AML-193 (cell line): ENCODE results near the gene LRCH1.
"Not testable (repeated sequence)": the region's sequence is repeated elsewhere in the genome, so short reads cannot be mapped to it uniquely, and the experiment has no call there.

Experiments
- DNase-seq, 2 experiments: peaks; one replicate each; lab custom pipeline; 2025; lab: John Stamatoyannopoulos, UW

LRCH1 gene

GRCh38 chr13:46753137-46753536 is 200.2 kb downstream of the LRCH1 start:
- DNase-seq = no peak

- no peak for DNase-seq
These were observed 200.9 kb downstream of the LRCH1 start for GRCh38 chr13:46753917-46754316.

- no peak for DNase-seq
These were observed 201.8 kb downstream of the LRCH1 start for GRCh38 chr13:46754812-46755211.

GRCh38 chr13:46755508-46755907 is 202.5 kb downstream of the LRCH1 start:
- not testable (repeated sequence) for DNase-seq

- peak; percentile 54 to 68 for DNase-seq
These were observed 204.0 kb downstream of the LRCH1 start for GRCh38 chr13:46756977-46757376.

GRCh38 chr13:46757640-46758039 is 204.7 kb downstream of the LRCH1 start:
- no peak for DNase-seq

GRCh38 chr13:46759846-46760245 is 206.9 kb downstream of the LRCH1 start:
- DNase-seq = peak; percentile 97

GRCh38 chr13:46761174-46761573 is 208.2 kb downstream of the LRCH1 start:
- DNase-seq = no peak

- DNase-seq = no peak
These were observed 208.9 kb downstream of the LRCH1 start for GRCh38 chr13:46761866-46762265.

- DNase-seq = not testable (repeated sequence)
These were observed 217.0 kb downstream of the LRCH1 start for GRCh38 chr13:46769925-46770324.

GRCh38 chr13:46771693-46772092 is 218.7 kb downstream of the LRCH1 start:
- no peak for DNase-seq

- DNase-seq = no peak
These were observed 220.6 kb downstream of the LRCH1 start for GRCh38 chr13:46773541-46773940.

GRCh38 chr13:46775385-46776107 is 222.6 kb downstream of the LRCH1 start:
- DNase-seq = no peak

- DNase-seq = no peak
These were observed 225.1 kb downstream of the LRCH1 start for GRCh38 chr13:46778095-46778494.

GRCh38 chr13:46778890-46779289 is 225.9 kb downstream of the LRCH1 start:
- DNase-seq = no peak

GRCh38 chr13:46782066-46782465 is 229.1 kb downstream of the LRCH1 start:
- no peak for DNase-seq

- DNase-seq = no peak
These were observed 229.7 kb downstream of the LRCH1 start for GRCh38 chr13:46782691-46783090.

- no peak for DNase-seq
These were observed 230.5 kb downstream of the LRCH1 start for GRCh38 chr13:46783504-46783903.

GRCh38 chr13:46795321-46795720 is 242.4 kb downstream of the LRCH1 start:
- DNase-seq = no peak

- no peak for DNase-seq
These were observed 243.2 kb downstream of the LRCH1 start for GRCh38 chr13:46796129-46796514.

GRCh38 chr13:46796515-46797474 is 243.8 kb downstream of the LRCH1 start, which contains the start of gene ESD:
ESD (minus strand) TSS chr13:46797161; CDS start chr13:46791413, 5,748 bp downstream.
- DNase-seq = peak; percentile 95

- DNase-seq = no peak
These were observed 244.7 kb downstream of the LRCH1 start for GRCh38 chr13:46797501-46798237.
